Measurements from ENCODE around the gene PRDX2.
"Not testable (repeated sequence)": the region's sequence is repeated elsewhere in the genome, so short reads cannot be mapped to it uniquely, and the experiment has no call there.

PRDX2 gene

GRCh38 chr19:12825254-12826131 is 23.9 kb upstream of the PRDX2 start:
- peak; percentile 58 for DNase-seq

GRCh38 chr19:12821761-12822160 is 20.2 kb upstream of the PRDX2 start:
- no peak for DNase-seq

GRCh38 chr19:12817810-12818209 is 16.2 kb upstream of the PRDX2 start:
- not testable (repeated sequence) for DNase-seq

- DNase-seq = not testable (repeated sequence)
Measured at GRCh38 chr19:12817188-12817587, 15.6 kb upstream of the PRDX2 start.

GRCh38 chr19:12815088-12815487 is 13.5 kb upstream of the PRDX2 start:
- DNase-seq = no peak

DNA sequence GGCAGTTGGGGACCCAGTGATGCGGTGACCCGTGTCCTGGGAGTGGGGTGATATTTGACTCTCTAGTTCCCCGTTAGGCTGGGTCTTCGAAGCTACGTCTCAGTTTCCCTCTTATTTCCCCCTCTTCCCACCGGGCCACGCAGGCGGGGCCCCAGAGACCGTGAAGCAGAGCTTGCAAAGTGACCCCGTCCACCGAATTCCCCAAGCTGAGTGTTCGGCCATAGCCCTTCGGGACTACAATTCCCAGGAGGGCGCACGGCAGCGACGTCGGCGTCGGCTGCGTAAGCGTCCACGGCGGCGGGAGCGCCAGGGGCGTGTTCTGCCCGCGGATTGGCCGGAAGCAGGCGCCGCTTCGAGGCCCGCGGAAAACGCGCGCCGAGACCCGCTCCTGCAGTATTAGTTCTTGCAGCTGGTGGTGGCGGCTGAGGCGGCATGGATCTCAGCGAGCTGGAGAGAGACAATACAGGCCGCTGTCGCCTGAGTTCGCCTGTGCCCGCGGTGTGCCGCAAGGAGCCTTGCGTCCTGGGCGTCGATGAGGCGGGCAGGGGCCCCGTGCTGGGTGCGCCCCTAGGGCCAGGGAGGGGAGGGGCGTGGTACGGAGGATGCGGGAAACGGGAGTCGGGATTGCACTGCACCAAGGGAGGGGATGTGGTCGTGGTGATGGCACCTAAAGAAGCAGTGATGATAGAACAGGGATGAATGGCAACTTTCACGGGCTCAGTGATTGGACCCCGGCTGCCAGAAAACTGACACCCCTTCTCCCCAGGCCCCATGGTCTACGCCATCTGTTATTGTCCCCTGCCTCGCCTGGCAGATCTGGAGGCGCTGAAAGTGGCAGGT is 4.9 kb upstream of the PRDX2 start, which contains the start of gene RNASEH2A:
Gene RNASEH2A (plus strand): TSS at position 343 of the 840 bp plus-strand sequence. CDS start 90 bp downstream, at position 433.
- DNase-seq = peak; percentile 95

DNA sequence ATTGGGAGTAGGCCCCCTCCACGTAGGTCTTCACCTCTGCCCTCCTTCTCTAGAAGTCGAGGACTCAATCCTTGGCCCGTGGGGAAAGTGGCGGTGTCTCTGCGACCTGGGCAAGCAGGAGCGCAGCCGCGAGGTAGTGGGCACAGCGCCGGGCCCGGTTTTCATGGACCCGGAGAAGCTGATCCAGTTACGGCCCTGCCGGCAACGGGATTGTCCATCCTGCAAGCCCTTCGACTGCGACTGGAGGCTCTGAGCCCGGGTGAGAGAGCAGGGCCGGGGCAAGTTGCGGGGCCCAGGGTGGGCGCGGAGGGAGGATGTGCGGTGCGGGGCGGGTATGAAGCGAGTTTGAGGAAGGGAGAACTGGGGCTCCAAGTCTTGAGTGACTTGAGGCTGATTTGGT is 2.5 kb upstream of the PRDX2 start:
- DNase-seq = no peak

DNA sequence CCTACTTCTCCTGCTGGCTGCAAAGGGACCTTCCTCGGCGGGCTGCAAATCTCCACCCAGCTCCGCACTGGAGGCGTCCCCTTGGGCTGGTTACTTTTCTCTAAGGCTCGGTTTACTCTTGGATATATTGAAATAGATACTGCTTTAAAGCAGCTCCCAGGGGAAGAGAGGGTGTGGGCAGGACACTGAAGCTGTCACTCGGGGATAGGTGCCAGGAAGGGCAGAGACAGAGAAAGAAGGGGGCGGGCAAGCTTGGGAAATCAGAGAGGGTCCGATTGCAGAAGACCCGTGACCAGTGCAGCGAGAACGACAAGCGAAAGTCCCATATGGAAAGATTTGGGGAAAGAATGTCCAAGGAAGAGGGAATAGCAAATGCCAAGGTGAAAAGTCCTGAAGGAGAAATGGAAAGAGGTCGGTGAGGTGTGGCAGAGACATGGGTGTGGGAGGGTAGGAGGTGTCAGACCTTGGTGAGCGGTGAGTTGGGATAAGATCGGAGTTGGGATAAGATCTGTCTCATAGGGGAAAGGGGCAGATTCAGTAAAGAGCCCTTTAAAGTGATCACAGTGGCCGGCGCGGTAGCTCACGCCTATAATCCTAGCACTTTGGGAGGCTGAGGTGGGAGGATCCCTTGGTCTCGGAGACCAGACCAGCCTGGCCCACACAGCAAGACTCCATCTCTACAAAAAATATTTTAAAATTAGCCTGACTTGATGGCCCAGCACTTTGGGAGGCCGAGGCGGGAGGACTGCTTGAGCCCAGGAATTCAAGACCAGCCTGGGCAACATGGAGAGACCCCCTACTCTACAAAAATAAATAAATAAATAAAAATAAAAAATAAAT is 887 bp upstream of the PRDX2 start:
- DNase-seq = no peak

DNA sequence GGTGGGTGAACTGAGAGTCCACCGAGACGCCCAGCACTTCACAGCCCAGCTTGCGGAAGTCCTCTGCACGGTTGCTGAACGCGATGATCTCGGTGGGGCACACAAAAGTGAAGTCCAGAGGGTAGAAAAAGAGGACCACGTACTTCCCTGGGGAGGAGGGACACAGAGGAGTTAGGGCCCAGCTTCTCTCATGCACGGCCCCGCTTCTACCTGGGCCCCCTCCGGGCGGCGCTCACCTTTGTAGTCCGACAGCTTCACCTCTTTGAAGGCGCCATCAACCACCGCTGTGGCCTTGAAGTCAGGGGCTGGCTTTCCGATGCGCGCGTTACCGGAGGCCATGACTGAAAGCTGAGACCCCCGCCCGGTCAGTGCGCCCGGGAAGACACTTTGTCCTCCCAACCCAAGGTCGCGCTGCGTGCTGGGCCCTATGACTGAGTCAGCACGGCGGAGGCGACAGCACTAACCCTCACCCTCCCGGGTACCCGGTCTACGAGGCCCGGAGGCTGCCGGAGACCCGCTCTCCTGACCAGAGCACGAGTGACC is 606 bp downstream of the PRDX2 start:
- peak; percentile 25 for DNase-seq

- peak; percentile 87 for DNase-seq
Measured at GRCh38 chr19:12800466-12800770, 1.2 kb downstream of the PRDX2 start.

DNA sequence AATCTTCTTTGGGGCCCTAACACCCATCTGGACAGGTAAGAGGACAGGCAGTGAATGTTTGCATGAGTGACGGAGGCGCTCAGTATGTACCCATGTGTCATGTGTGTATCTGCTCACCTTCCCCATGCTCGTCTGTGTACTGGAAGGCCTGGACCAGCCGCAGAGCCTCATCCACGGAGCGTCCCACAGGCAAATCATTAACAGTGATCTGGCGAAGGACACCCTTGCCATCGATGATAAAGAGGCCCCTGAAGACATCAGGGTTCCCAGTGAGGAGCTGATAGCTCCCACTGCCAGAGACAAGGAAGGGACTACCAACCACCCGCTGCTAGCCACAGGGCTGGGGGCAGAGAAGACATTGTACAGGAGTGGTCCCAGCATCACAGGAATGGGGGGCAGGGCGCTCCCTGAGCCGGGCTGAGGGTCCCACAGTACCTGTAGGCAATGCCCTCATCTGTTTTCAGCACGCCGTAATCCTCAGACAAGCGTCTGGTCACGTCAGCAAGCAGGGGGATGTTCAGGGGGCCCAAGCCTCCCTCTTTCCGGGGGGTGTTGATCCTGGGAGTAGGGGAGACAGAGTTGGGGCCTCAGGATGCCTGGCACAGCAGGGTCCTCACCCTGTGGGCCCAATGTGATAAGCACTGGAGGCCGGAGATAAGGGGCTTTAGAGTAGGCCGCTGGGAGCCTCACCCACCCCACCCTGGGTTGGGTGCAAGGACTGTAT is 1.7 kb downstream of the PRDX2 start:
- peak; percentile 50 for DNase-seq

- DNase-seq = not testable (repeated sequence)
Measured at GRCh38 chr19:12797607-12798006, 4.0 kb downstream of the PRDX2 start.

DNA sequence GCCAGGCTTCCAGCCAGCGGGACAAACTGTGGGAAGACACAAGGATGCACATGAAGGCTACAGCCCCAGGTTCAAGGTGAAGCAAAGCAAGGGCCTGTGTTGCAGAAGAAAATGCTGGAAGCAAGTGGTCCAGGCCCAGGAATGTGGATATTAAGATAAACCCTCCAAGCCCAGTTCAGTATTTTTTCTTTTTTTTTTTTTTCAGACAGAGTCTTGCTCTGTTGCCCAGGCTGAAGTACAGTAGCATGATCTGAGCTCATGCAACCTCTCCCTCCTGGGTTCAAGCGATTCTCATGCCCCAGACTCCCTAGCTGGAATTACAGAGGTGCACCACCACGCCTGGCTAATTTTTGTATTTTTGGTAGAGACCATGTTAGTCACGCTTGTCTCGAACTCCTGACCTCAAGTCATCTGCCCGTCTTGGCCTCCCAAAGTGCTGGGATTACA is 4.4 kb downstream of the PRDX2 start:
- peak; percentile 22 for DNase-seq

GRCh38 chr19:12796146-12797071 is 5.2 kb downstream of the PRDX2 start:
- peak; percentile 92 for DNase-seq

DNA sequence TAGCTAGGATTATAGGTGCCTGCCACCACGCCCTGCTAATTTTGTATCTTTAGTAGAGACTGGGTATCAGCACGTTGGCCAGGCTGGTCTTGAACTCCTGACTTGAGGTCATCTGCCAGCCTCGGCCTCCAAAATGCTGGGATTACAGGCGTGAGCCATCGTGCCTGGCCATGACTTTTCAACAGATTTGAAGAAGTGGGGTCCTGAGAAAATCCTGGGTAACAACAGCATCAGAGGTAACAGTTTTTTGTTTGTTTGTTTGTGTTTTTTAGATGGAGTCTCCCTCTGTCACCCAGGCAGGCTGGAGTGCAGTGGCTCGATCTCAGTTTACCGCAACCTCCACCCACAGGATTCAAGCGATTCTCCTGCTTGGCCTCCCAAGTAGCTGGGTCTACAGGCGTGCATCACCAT is 6.6 kb downstream of the PRDX2 start:
- no peak for DNase-seq

DNA sequence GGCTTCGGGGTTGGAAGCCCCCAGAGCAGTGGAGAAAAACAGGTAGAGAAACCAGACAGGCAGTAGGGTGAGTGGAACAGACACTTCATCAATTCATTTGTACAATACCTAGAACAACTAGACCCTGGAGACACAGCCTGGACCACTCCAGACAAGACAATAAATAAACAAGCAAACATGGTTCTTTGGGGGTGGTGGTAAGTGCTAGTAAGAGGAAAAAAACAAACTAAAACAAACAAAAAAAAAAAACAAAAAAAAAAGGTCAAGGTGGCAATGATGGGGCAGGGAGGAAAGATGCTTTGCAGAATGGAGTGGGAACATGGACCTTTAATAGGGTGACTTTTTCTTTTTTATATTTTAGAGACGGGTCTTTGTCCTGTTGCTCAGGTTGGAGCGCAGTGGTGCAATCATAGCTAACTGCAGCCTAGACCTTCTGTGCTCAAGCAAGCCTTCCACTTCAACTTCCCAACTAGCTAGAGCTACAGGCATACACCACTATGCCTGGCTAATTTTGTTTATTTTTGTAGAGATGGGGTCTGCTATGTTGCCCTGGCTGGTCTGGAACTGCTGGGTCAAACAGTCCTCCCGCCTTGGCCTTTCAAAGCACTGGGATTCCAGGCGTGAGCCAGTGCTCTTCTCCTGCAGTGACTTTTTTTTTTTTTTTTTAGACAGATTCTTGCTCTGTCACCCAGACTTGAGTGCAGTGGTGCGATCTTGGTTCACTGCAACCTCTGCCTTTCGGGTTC is 7.2 kb downstream of the PRDX2 start:
- DNase-seq = peak; percentile 20

GRCh38 chr19:12793290-12794195 is 8.1 kb downstream of the PRDX2 start:
- DNase-seq = peak; percentile 94

DNA sequence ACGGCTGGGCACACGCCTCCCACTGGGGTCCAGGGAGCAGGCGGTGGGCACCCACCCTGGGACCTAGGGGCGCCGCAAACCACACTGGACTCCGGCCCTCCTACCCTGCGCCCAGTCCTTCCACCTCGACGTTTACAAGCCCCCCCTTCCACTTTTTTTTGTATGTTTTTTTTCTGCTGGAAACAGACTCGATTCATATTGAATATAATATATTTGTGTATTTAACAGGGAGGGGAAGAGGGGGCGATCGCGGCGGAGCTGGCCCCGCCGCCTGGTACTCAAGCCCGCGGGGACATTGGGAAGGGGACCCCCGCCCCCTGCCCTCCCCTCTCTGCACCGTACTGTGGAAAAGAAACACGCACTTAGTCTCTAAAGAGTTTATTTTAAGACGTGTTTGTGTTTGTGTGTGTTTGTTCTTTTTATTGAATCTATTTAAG is 8.7 kb downstream of the PRDX2 start:
- DNase-seq = no peak

Data from hematopoietic multipotent progenitor cell treated with erythropoietin and hydrocortisone succinate and interleukin-3 and kit ligand, for 6 days (in vitro differentiated cells).